Thyroid gland (tissue), 4 donors: Measurements from ENCODE around the gene CXCL6. TPM values are rescaled to one million over a fixed set of nuclear protein-coding genes. Genes with fewer than 3 reads are reported as not detected.

Experiments
- DNase-seq, 2 donors: peaks; one replicate each; pipeline ENCODE4 v3.0.0-alpha.2; 2019
- H3K27ac ChIP-seq, 3 donors: fragments of 200-600 bp; sonication (generic); 1 replicate in 2 of 3; 2 replicates in 1 of 3; pipeline ENCODE4 v1.5.1; 2016 to 2019; ENCODE audit warnings: mild to moderate bottlenecking in 1 of 3, moderate library complexity in 1 of 3
- H3K27me3 ChIP-seq: fragments of 200-600 bp; sonication (generic); one replicate; pipeline ENCODE4 v1.5.1; 2019
- H3K36me3 ChIP-seq, 2 donors: fragments of 200-600 bp; sonication (generic); one replicate each; pipeline ENCODE4 v1.5.1; 2016 to 2019
- H3K4me1 ChIP-seq, 2 donors: fragments of 200-600 bp; sonication (generic); one replicate each; pipeline ENCODE4 v1.5.1; 2017 to 2019
- H3K4me3 ChIP-seq, 3 donors: fragments of 200-600 bp; sonication (generic); replicated peaks in 1 of 3; 1 replicate in 2 of 3; 2 replicates in 1 of 3; pipeline ENCODE4 v1.5.1; 2016; ENCODE audit warnings: mild to moderate bottlenecking in 1 of 3
- H3K9me3 ChIP-seq: fragments of 200-600 bp; sonication (generic); one replicate; pipeline ENCODE4 v1.5.1; 2017
- POLR2A ChIP-seq, 2 donors: fragments of 450-650 bp; IDR thresholded peaks; one replicate each; pipeline ENCODE4 v1.6.1; 2017; ENCODE audit warnings: antibody characterized with exemption in 2 of 2, mild to moderate bottlenecking in 2 of 2, moderate library complexity in 1 of 2
- WGBS, 2 donors: methylation state at CpG; one replicate each; pipeline ENCODE4 v1.1.5; 2017; 5-methylcytosine and 5-hydroxymethylcytosine counted together
- intact Hi-C: fragments of 100-400 bp; cut with DNase I; formaldehyde crosslinking; loops from one replicate; pipeline ENCODE4 v1.15.1; 2023
- total RNA-seq, 4 donors: library from RNA; depleted of rRNA; stranded (reverse); fragments of >200 nt; gene quantifications; one replicate each; pipeline ENCODE4 v1.2.3, GENCODE V29; 2016
- TF ChIP-seq, protein P1 (sequence below), 6 experiments: fragments of 200-600 bp in 3 of 6; fragments of 450-650 bp in 3 of 6; sonication (generic) in 3 of 6; IDR thresholded peaks; one replicate each; pipeline ENCODE4 v1.5.1; 2016 to 2019; ENCODE audit warnings: antibody characterized with exemption in 6 of 6, mild to moderate bottlenecking in 2 of 6, inconsistent platforms in 1 of 6, moderate library complexity in 1 of 6

CXCL6 gene
- total RNA-seq, 4 donors from 2014 or later: not detected

DNA sequence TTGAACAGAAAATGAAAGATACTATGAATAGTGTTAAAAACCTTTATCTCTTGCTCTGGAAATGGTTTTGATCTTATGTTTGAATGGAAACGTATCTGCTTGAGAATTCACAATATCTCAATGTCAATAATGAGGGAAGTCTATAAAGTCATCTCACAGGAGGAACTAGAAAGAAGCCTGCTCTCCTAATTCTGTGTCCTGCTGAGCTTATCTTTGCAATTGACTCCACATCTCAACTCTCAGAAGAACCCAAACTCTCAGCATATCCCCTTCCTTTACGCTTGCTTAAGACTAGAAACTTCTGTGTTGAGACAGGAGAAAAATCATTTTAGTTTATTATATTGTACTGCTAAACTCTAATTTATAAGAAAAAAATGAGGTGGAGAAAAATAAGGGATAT lies 8.3 kb downstream of the CXCL6 start:
- no peak overlapping the region for H3K4me3 ChIP-seq
- no peaks in the 10 kb centered on the region for H3K27me3 ChIP-seq
- H3K9me3 ChIP-seq: no peaks in the 10 kb centered on the region
- H3K36me3 ChIP-seq: no peaks in the 10 kb centered on the region
- intact Hi-C loops: no loop called here
- H3K4me1 ChIP-seq: no peaks in the 10 kb centered on the region
- WGBS, 2 donors: 75 to 80% methylated on average over 2 of the region's 2 CpGs
- TF ChIP-seq POLR2A (IDR thresholded peaks at IDR 0.05): no peak
- TF ChIP-seq, protein P1, sequence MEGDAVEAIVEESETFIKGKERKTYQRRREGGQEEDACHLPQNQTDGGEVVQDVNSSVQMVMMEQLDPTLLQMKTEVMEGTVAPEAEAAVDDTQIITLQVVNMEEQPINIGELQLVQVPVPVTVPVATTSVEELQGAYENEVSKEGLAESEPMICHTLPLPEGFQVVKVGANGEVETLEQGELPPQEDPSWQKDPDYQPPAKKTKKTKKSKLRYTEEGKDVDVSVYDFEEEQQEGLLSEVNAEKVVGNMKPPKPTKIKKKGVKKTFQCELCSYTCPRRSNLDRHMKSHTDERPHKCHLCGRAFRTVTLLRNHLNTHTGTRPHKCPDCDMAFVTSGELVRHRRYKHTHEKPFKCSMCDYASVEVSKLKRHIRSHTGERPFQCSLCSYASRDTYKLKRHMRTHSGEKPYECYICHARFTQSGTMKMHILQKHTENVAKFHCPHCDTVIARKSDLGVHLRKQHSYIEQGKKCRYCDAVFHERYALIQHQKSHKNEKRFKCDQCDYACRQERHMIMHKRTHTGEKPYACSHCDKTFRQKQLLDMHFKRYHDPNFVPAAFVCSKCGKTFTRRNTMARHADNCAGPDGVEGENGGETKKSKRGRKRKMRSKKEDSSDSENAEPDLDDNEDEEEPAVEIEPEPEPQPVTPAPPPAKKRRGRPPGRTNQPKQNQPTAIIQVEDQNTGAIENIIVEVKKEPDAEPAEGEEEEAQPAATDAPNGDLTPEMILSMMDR (IDR thresholded peaks at IDR 0.05): no peak
- no peak for DNase-seq
- H3K27ac ChIP-seq: no peak overlapping the region

DNA sequence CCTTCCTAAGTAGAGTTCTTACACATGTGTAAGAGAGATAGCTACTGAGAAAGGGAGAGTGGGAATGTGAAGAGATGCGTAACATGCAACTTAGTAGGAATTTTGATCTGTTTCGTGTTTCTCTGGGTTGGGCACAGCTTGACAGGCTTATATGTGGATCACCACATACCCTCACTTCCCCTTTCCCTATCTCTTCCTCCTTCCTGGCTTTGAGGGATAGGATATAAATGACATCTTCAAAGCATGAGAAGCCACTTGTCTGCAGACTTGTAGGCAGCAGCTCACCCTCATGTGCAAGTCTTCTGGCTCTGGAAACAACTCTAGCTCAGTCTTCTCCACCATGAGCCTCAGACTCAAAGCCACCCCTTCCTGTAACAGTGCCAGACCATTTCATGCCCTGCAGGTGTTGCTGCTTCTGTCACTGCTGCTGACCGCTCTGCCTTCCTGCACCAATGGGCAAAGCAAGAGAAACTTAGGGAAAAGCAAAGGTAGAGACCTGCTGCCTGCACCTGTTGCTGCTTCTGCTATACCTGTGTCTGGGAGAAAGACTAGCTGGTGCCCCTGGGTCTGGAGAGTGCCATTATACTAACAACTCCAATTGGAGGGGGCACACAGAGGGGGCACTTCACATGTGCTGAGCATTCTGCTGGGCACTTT lies 11.2 kb downstream of the CXCL6 start:
- intact Hi-C loops: no loop called here
- Histone ChIP-seq H3K27ac (no peak overlapping the region), H3K27me3 (no peaks in the 10 kb centered on the region), H3K4me1 (no peaks in the 10 kb centered on the region), H3K9me3 (no peaks in the 10 kb centered on the region), H3K4me3 (no peak overlapping the region), H3K36me3 (no peaks in the 10 kb centered on the region)
- TF ChIP-seq, protein P1 (IDR thresholded peaks at IDR 0.05): no peak
- no peak for TF ChIP-seq POLR2A (IDR thresholded peaks at IDR 0.05)
- no peak for DNase-seq
- 90 to 91% methylated on average over 3 of the region's 3 CpGs for WGBS, 2 donors

DNA sequence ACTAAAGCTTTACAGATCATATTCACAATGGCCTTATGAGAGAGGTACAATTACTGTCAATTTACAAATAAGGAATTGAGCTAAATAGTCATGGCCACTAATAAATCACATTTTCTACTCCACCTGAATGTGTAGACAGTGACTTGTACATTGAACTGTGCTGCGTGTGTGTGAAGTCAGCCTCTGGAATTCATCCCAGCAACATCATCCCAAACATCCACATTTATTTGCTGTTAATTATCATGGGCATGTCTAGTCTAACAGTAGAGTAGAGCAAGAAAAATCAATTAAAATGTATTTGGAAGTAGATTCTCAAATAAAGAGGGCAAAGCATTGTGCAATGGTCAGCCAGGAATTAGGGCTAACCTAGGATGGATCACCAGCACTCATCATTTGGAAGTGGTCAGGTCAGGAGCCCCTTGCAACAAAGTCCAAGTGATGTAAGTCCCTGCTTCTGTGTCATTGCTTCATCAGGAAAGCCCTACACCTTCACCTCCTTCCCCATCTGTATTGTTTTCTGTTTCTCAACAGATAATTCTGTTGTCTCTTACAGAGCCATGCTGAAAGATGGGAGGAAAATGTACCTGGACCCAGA lies 11.8 kb downstream of the CXCL6 start:
- H3K9me3 ChIP-seq: no peaks in the 10 kb centered on the region
- WGBS, 2 donors: 90 to 94% methylated on average over 1 of the region's 1 CpG
- no peaks in the 10 kb centered on the region for H3K4me1 ChIP-seq
- no peak overlapping the region for H3K27ac ChIP-seq
- H3K27me3 ChIP-seq: no peaks in the 10 kb centered on the region
- H3K4me3 ChIP-seq: no peak overlapping the region
- TF ChIP-seq, protein P1 (IDR thresholded peaks at IDR 0.05): no peak
- TF ChIP-seq POLR2A (IDR thresholded peaks at IDR 0.05): no peak
- no peaks in the 10 kb centered on the region for H3K36me3 ChIP-seq
- no peak for DNase-seq
- intact Hi-C loops: no loop called here

DNA sequence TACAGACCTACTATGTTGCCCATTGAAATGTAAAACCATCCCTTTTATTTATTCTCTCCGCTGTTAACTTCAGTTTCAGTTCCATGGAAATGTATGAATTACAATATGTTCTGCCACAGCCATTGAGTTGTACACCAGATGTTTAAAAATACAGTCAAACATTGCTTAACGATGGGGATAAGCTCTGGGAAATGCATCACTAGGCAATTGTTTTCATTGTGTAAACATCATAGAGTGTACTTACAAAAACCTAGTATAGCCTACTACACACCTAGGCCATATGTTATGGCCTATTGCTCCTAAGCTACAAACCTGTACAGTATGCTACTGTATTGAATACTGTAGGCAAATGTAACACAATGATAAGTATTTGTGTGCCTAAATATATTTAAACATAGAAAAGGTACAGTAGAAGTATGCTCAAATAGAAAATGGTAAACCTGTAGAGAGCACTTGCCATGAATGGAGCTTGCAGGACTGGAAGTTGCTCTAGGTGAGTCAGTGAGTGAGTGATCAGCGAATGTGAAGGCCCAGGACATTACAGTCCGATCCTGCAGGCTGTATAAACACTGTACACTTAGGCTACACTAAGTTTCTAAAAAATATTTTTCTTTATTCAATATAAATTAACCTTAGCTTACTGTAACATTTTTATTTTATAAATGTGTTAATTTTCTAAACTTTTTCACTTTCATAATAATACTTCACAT lies 13.9 kb downstream of the CXCL6 start:
- H3K9me3 ChIP-seq: no peaks in the 10 kb centered on the region
- H3K4me3 ChIP-seq: no peak overlapping the region
- no peaks in the 10 kb centered on the region for H3K27me3 ChIP-seq
- intact Hi-C loops: no loop called here
- no peaks in the 10 kb centered on the region for H3K36me3 ChIP-seq
- no peak for DNase-seq
- no peak for TF ChIP-seq POLR2A (IDR thresholded peaks at IDR 0.05)
- TF ChIP-seq, protein P1 (IDR thresholded peaks at IDR 0.05): no peak
- no peak overlapping the region for H3K27ac ChIP-seq
- WGBS, 2 donors: 78 to 87% methylated on average over 4 of the region's 4 CpGs
- no peaks in the 10 kb centered on the region for H3K4me1 ChIP-seq

DNA sequence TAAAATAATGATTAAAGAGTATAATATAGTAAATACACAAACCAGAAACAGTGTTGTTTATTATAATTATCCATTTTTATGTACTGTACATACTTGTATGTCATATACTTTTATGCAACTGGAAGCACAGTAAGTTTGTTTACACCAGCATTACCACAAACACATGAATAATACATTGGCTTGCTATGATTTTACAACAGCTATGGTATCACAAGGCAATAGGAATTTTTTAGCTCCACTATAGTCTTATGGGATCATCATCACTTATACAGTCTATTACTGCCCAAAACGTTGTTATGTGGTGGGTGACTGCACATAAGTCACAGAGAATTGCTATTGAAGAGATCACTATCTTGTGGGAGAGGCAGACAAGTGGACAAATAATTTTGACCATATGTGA lies 14.8 kb downstream of the CXCL6 start:
- Histone ChIP-seq H3K9me3 (no peaks in the 10 kb centered on the region), H3K4me1 (no peaks in the 10 kb centered on the region), H3K4me3 (no peak overlapping the region), H3K27ac (no peak overlapping the region), H3K36me3 (no peaks in the 10 kb centered on the region), H3K27me3 (no peaks in the 10 kb centered on the region)
- intact Hi-C loops: no loop called here
- no peak for DNase-seq
- TF ChIP-seq, protein P1 (IDR thresholded peaks at IDR 0.05): no peak
- TF ChIP-seq POLR2A (IDR thresholded peaks at IDR 0.05): no peak
- WGBS, 2 donors: 63 to 79% methylated on average over 1 of the region's 1 CpG
